HG02970 (cell line): ENCODE data around the gene EFCAB6.

Source experiments
- ATAC-seq: cut with Tn5 transposase; IDR thresholded peaks from one replicate; pipeline ENCODE4 v1.9.1; 2021; ENCODE audit warnings: mild to moderate bottlenecking, moderate library complexity, moderate number of reproducible peaks; ENCODE audit not compliant: unreplicated experiment, low FRiP score

The EFCAB6 gene

GRCh38 chr22:43812149-43812842 is at the start of gene EFCAB6:
Gene EFCAB6 (minus strand): TSS chr22:43812305. CDS start chr22:43782318, 29,987 bp downstream.
- peak; percentile 79 for ATAC-seq

GRCh38 chr22:43861529-43861928 is 49.4 kb upstream of the EFCAB6 start:
- no peak for ATAC-seq

GRCh38 chr22:43860831-43861230 is 48.7 kb upstream of the EFCAB6 start:
- ATAC-seq = no peak

GRCh38 chr22:43860126-43860525 is 48.0 kb upstream of the EFCAB6 start:
- ATAC-seq = no peak

- no peak for ATAC-seq
These were observed 47.5 kb upstream of the EFCAB6 start for GRCh38 chr22:43859621-43860020.

- no peak for ATAC-seq
These were observed 47.1 kb upstream of the EFCAB6 start for GRCh38 chr22:43859176-43859575.

- no peak for ATAC-seq
These were observed 46.2 kb upstream of the EFCAB6 start for GRCh38 chr22:43858156-43858895.

GRCh38 chr22:43857367-43857766 is 45.3 kb upstream of the EFCAB6 start:
- no peak for ATAC-seq

GRCh38 chr22:43855431-43855830 is 43.3 kb upstream of the EFCAB6 start:
- ATAC-seq = no peak

- ATAC-seq = no peak
These were observed 42.7 kb upstream of the EFCAB6 start for GRCh38 chr22:43854786-43855271.

- ATAC-seq = no peak
These were observed 42.1 kb upstream of the EFCAB6 start for GRCh38 chr22:43854121-43854785.

- no peak for ATAC-seq
These were observed 41.3 kb upstream of the EFCAB6 start for GRCh38 chr22:43853328-43853931.

GRCh38 chr22:43852573-43853327 is 40.6 kb upstream of the EFCAB6 start:
- ATAC-seq = no peak

GRCh38 chr22:43851979-43852307 is 39.8 kb upstream of the EFCAB6 start:
- no peak for ATAC-seq

GRCh38 chr22:43851058-43851978 is 39.2 kb upstream of the EFCAB6 start:
- no peak for ATAC-seq

- no peak for ATAC-seq
These were observed 38.4 kb upstream of the EFCAB6 start for GRCh38 chr22:43850529-43850928.

- ATAC-seq = no peak
These were observed 37.6 kb upstream of the EFCAB6 start for GRCh38 chr22:43849731-43850130.

GRCh38 chr22:43848366-43849171 is 36.5 kb upstream of the EFCAB6 start:
- no peak for ATAC-seq
